WI38 (cell line): ENCODE data around the gene MEX3B.
"Not testable (repeated sequence)": the region's sequence is repeated elsewhere in the genome, so short reads cannot be mapped to it uniquely, and the experiment has no call there.

Experiments used
- H3K4me3 ChIP-seq: 2 replicates; pipeline ENCODE4 v1.5.1; 2011; ENCODE audit warnings: low read depth, mild to moderate bottlenecking, control low read depth, low read length
- CTCF ChIP-seq: IDR thresholded peaks from 2 replicates; pipeline ENCODE4 v1.5.1; 2012; ENCODE audit warnings: low read depth, mild to moderate bottlenecking, control low read depth, low read length

MEX3B gene

GRCh38 chr15:82043130-82043673 lies 2.6 kb downstream of the MEX3B start:
- peak overlapping the region; percentile 89 for H3K4me3 ChIP-seq
- TF ChIP-seq CTCF, result no peak

GRCh38 chr15:82040862-82041261 lies 5.0 kb downstream of the MEX3B start:
- TF ChIP-seq CTCF, result no peak
- H3K4me3 ChIP-seq, result no peak overlapping the region

- TF ChIP-seq CTCF, result no peak
- H3K4me3 ChIP-seq, result no peak overlapping the region
Measured at GRCh38 chr15:82040390-82040789, 5.4 kb downstream of the MEX3B start.

GRCh38 chr15:82039871-82040270 lies 5.9 kb downstream of the MEX3B start:
- no peak overlapping the region for H3K4me3 ChIP-seq
- no peak for TF ChIP-seq CTCF

- no peak overlapping the region for H3K4me3 ChIP-seq
- TF ChIP-seq CTCF, result no peak
Measured at GRCh38 chr15:82036461-82036860, 9.4 kb downstream of the MEX3B start.

GRCh38 chr15:82031871-82032270 lies 13.9 kb downstream of the MEX3B start:
- TF ChIP-seq CTCF, result no peak
- no peak overlapping the region for H3K4me3 ChIP-seq

- TF ChIP-seq CTCF, result no peak
- H3K4me3 ChIP-seq, result no peak overlapping the region
Measured at GRCh38 chr15:82030176-82030575, 15.6 kb downstream of the MEX3B start.

GRCh38 chr15:82028163-82028562 lies 17.7 kb downstream of the MEX3B start:
- H3K4me3 ChIP-seq, result not testable (repeated sequence)
